Subcutaneous adipose tissue (tissue), 4 donors: ENCODE results near the gene EMCN. TPM values are rescaled to one million over a fixed set of nuclear protein-coding genes. Genes with fewer than 3 reads are reported as not detected.

Experiments
- CTCF ChIP-seq: fragments of 450-650 bp; IDR thresholded peaks from one replicate; pipeline ENCODE4 v1.5.1; 2016; ENCODE audit warnings: low read depth, mild to moderate bottlenecking, control low read depth, antibody characterized with exemption, moderate library complexity
- total RNA-seq, 4 donors: library from RNA; depleted of rRNA; stranded (reverse); fragments of >200 nt; gene quantifications; one replicate each; pipeline ENCODE4 v1.1.0, GENCODE V29; 2016

Gene EMCN
- total RNA-seq, 4 donors from 2014 or later, result 10.2 to 45.8 (median 35.9) TPM

GRCh38 chr4:100345585-100345984, 172.2 kb downstream of the EMCN start:
- no peak for TF ChIP-seq CTCF
